ENCODE measurements around the gene OR10AD1. TPM values are rescaled to one million over a fixed set of nuclear protein-coding genes. Genes with fewer than 3 reads are reported as not detected.

The OR10AD1 gene
- polyA plus RNA-seq, 3 donors: not detected

- Histone ChIP-seq H3K36me3 (replicated peaks in 1 of 2; ENCODE audit: control insufficient read depth in 1 of 2, insufficient read depth in 2 of 2, low read length in 2 of 2) (peaks cover 0 to 12% of the 10 kb centered on the region in 2 donors), H3K79me2 (ENCODE audit: insufficient read depth, low read length) (peaks cover 24% of the 10 kb centered on the region), H4K20me1 (ENCODE audit: insufficient read depth, low read length) (no peaks in the 10 kb centered on the region), H3K9me3 (replicated peaks in 1 of 2; ENCODE audit: control insufficient read depth in 1 of 2, insufficient read depth in 1 of 2, low read length in 2 of 2) (peaks cover 9 to 14% of the 10 kb centered on the region in 2 donors), H2AFZ (ENCODE audit: insufficient read depth, low read depth, low read length, poor library complexity, severe bottlenecking) (no peak overlapping the region), H3K4me3 (replicated peaks in 1 of 3; ENCODE audit: low read depth in 2 of 3, low read length in 3 of 3) (peak overlapping the region in 1 of 3 experiments; percentile 78), H3K27ac (ENCODE audit: low read depth in 1 of 2, low read length in 2 of 2) (peak overlapping the region in 1 of 2 donors; percentile 14), H3K4me1 (ENCODE audit: control insufficient read depth in 1 of 2, insufficient read depth in 2 of 2, low read length in 2 of 2) (peaks cover 38 to 47% of the 10 kb centered on the region in 2 donors), H3K27me3 (ENCODE audit: control insufficient read depth in 2 of 2, insufficient read depth in 2 of 2, low read length in 2 of 2) (no peaks in the 10 kb centered on the region), H3K4me2 (replicated peaks; ENCODE audit: extremely low read depth, low read length, poor library complexity, severe bottlenecking) (peak overlapping the region; percentile 96), H3K9ac (ENCODE audit: insufficient read depth, low read length, poor library complexity, severe bottlenecking) (no peak overlapping the region)
- TF ChIP-seq CTCF (IDR thresholded peaks at IDR 0.05): no peak
- peak overlapping the region in 1 of 2 donors; percentile 51 for H3K4me3 Mint-ChIP-seq
- no peaks in the 10 kb centered on the region for H3K27me3 Mint-ChIP-seq (ENCODE audit: low read depth in 3 of 3)
- no peak for DNase-seq
- H3K9me3 Mint-ChIP-seq: peaks cover 13 to 28% (median 18%) of the 10 kb centered on the region in 7 donors
- intact Hi-C loops (cut with micrococcal nuclease): no loop called here
- peaks cover 18 to 23% of the 10 kb centered on the region in 2 donors for H3K36me3 Mint-ChIP-seq
- peaks cover 46% of the 10 kb centered on the region for H3K4me1 Mint-ChIP-seq
- peak overlapping the region in 6 of 7 donors; percentile 22 to 99 (median 56) for H3K27ac Mint-ChIP-seq
- WGBS (ENCODE audit: insufficient coverage): no CpG with 5 or more reads among the region's 3 CpGs
Observed at GRCh38 chr12:48201091-48201490, 2.0 kb downstream of the OR10AD1 start.

- Histone ChIP-seq H3K4me3 (replicated peaks in 1 of 3; ENCODE audit: low read depth in 2 of 3, low read length in 3 of 3) (peak overlapping the region; percentile 78 to 89 (median 79)), H3K4me1 (ENCODE audit: control insufficient read depth in 1 of 2, insufficient read depth in 2 of 2, low read length in 2 of 2) (peaks cover 38 to 47% of the 10 kb centered on the region in 2 donors), H3K9ac (ENCODE audit: insufficient read depth, low read length, poor library complexity, severe bottlenecking) (peak overlapping the region; percentile 92), H3K27me3 (ENCODE audit: control insufficient read depth in 2 of 2, insufficient read depth in 2 of 2, low read length in 2 of 2) (peaks cover 0 to 8% of the 10 kb centered on the region in 2 donors), H3K27ac (ENCODE audit: low read depth in 1 of 2, low read length in 2 of 2) (peak overlapping the region; percentile 89 to 98), H3K36me3 (replicated peaks in 1 of 2; ENCODE audit: control insufficient read depth in 1 of 2, insufficient read depth in 2 of 2, low read length in 2 of 2) (peaks cover 0 to 4% of the 10 kb centered on the region in 2 donors), H3K9me3 (replicated peaks in 1 of 2; ENCODE audit: control insufficient read depth in 1 of 2, insufficient read depth in 1 of 2, low read length in 2 of 2) (peaks cover 2 to 3% of the 10 kb centered on the region in 2 donors), H3K79me2 (ENCODE audit: insufficient read depth, low read length) (peaks cover 24% of the 10 kb centered on the region), H3K4me2 (replicated peaks; ENCODE audit: extremely low read depth, low read length, poor library complexity, severe bottlenecking) (peak overlapping the region; percentile 96), H2AFZ (ENCODE audit: insufficient read depth, low read depth, low read length, poor library complexity, severe bottlenecking) (peak overlapping the region; percentile 94), H4K20me1 (ENCODE audit: insufficient read depth, low read length) (no peaks in the 10 kb centered on the region)
- H3K9me3 Mint-ChIP-seq: peaks cover 8 to 18% (median 11%) of the 10 kb centered on the region in 7 donors
- H3K27me3 Mint-ChIP-seq (ENCODE audit: low read depth in 3 of 3): peaks cover 0 to 7% (median 2%) of the 10 kb centered on the region in 3 donors
- H3K36me3 Mint-ChIP-seq: peaks cover 11 to 22% of the 10 kb centered on the region in 2 donors
- no peak for TF ChIP-seq CTCF (IDR thresholded peaks at IDR 0.05)
- DNase-seq: peak in 1 of 3 donors; percentile 15
- intact Hi-C loops (cut with micrococcal nuclease): loop anchor here (2.0 to 5.0 kb wide), 2 partner anchors 43 to 153 kb away; partner anchors contain the start of genes ZNF641 (in 2 of the 2) and ASB8 (in 1 of the 2)
- no CpG with 5 or more reads among the region's 3 CpGs for WGBS (ENCODE audit: insufficient coverage)
- peak overlapping the region; percentile 92 to 96 for H3K4me3 Mint-ChIP-seq
- peaks cover 46% of the 10 kb centered on the region for H3K4me1 Mint-ChIP-seq
- H3K27ac Mint-ChIP-seq: peak overlapping the region; percentile 85 to 99 (median 98)
Observed at GRCh38 chr12:48199774-48200221, 3.3 kb downstream of the OR10AD1 start.

Measured in CD14-positive monocyte (primary cell).